GM23338 (cell line): ENCODE results near the gene POU1F1.

ENCODE experiments used
- CTCF ChIP-seq, 2 experiments: fragments of 200-600 bp in 1 of 2; sonication (generic) in 1 of 2; conservative IDR thresholded peaks; 2 replicates each; pipeline versions ENCODE4 v1.5.1 to v1.6.1; 2016 to 2017; ENCODE audit warnings: antibody characterized with exemption in 2 of 2, low read depth in 2 of 2, mild to moderate bottlenecking in 2 of 2, moderate library complexity in 1 of 2
- EZH2 ChIP-seq: fragments of 200-600 bp; sonication (generic); IDR thresholded peaks from one replicate; pipeline ENCODE4 v1.8.0; 2017; ENCODE audit warnings: antibody characterized with exemption, mild to moderate bottlenecking, low read depth; ENCODE audit not compliant: unreplicated experiment
- POLR2AphosphoS5 ChIP-seq: IDR thresholded peaks from 2 replicates; pipeline ENCODE4 v1.6.1; 2016; ENCODE audit warnings: antibody characterized with exemption, low read depth

GRCh38 chr3:87246662-87247429, 29.5 kb downstream of the POU1F1 start:
- TF ChIP-seq CTCF (conservative IDR thresholded peaks at IDR 0.05; ENCODE audit: low read depth in 2 of 2): no peak
- TF ChIP-seq EZH2: no peak
- no peak for TF ChIP-seq POLR2AphosphoS5
